ENCODE data around the gene PTPN2. TPM values are rescaled to one million over a fixed set of nuclear protein-coding genes. Genes with fewer than 3 reads are reported as not detected.
A peak's percentile ranks its signal among the peaks of the same experiment; 100 is the strongest.

The PTPN2 gene
- total RNA-seq, 1 experiment from 2014 or later: 52.8 TPM

GRCh38 chr18:12839057-12839525 is 44.9 kb downstream of the PTPN2 start:
- in situ Hi-C loops (cut with HindIII; ENCODE audit: low sequenced_read_pairs): no loop called here
- no peak for DNase-seq (ENCODE audit: low spot score)

- in situ Hi-C loops (cut with HindIII; ENCODE audit: low sequenced_read_pairs): no loop called here
- DNase-seq (ENCODE audit: low spot score): peak; percentile 21
Observed at GRCh38 chr18:12838178-12838634, 45.8 kb downstream of the PTPN2 start.

GRCh38 chr18:12837747-12838146 is 46.3 kb downstream of the PTPN2 start:
- in situ Hi-C loops (cut with HindIII; ENCODE audit: low sequenced_read_pairs): no loop called here
- DNase-seq (ENCODE audit: low spot score): no peak

GRCh38 chr18:12836551-12836950 is 47.5 kb downstream of the PTPN2 start:
- no peak for DNase-seq (ENCODE audit: low spot score)
- in situ Hi-C loops (cut with HindIII; ENCODE audit: low sequenced_read_pairs): no loop called here

GRCh38 chr18:12828116-12829051 is 55.7 kb downstream of the PTPN2 start:
- DNase-seq (ENCODE audit: low spot score): no peak
- in situ Hi-C loops (cut with HindIII; ENCODE audit: low sequenced_read_pairs): no loop called here

- no peak for DNase-seq (ENCODE audit: low spot score)
- in situ Hi-C loops (cut with HindIII; ENCODE audit: low sequenced_read_pairs): no loop called here
Observed at GRCh38 chr18:12827588-12827987, 56.4 kb downstream of the PTPN2 start.

GRCh38 chr18:12825230-12825629 is 58.8 kb downstream of the PTPN2 start:
- no peak for DNase-seq (ENCODE audit: low spot score)
- in situ Hi-C loops (cut with HindIII; ENCODE audit: low sequenced_read_pairs): no loop called here

GRCh38 chr18:12823892-12824291 is 60.1 kb downstream of the PTPN2 start:
- DNase-seq (ENCODE audit: low spot score): no peak
- in situ Hi-C loops (cut with HindIII; ENCODE audit: low sequenced_read_pairs): no loop called here

GRCh38 chr18:12821408-12821807 is 62.6 kb downstream of the PTPN2 start:
- in situ Hi-C loops (cut with HindIII; ENCODE audit: low sequenced_read_pairs): no loop called here
- no peak for DNase-seq (ENCODE audit: low spot score)

- no peak for DNase-seq (ENCODE audit: low spot score)
- in situ Hi-C loops (cut with HindIII; ENCODE audit: low sequenced_read_pairs): no loop called here
Observed at GRCh38 chr18:12820506-12820905, 63.5 kb downstream of the PTPN2 start.

- peak; percentile 30 for DNase-seq (ENCODE audit: low spot score)
- in situ Hi-C loops (cut with HindIII; ENCODE audit: low sequenced_read_pairs): no loop called here
Observed at GRCh38 chr18:12819841-12820240, 64.2 kb downstream of the PTPN2 start.

GRCh38 chr18:12819322-12819721 is 64.7 kb downstream of the PTPN2 start:
- in situ Hi-C loops (cut with HindIII; ENCODE audit: low sequenced_read_pairs): no loop called here
- DNase-seq (ENCODE audit: low spot score): no peak

GRCh38 chr18:12818243-12818642 is 65.8 kb downstream of the PTPN2 start:
- in situ Hi-C loops (cut with HindIII; ENCODE audit: low sequenced_read_pairs): no loop called here
- no peak for DNase-seq (ENCODE audit: low spot score)

- in situ Hi-C loops (cut with HindIII; ENCODE audit: low sequenced_read_pairs): no loop called here
- DNase-seq (ENCODE audit: low spot score): no peak
Observed at GRCh38 chr18:12816451-12816850, 67.6 kb downstream of the PTPN2 start.

- DNase-seq (ENCODE audit: low spot score): no peak
- in situ Hi-C loops (cut with HindIII; ENCODE audit: low sequenced_read_pairs): no loop called here
Observed at GRCh38 chr18:12811191-12811950, 72.7 kb downstream of the PTPN2 start.

GRCh38 chr18:12803069-12803936 is 80.7 kb downstream of the PTPN2 start:
- in situ Hi-C loops (cut with HindIII; ENCODE audit: low sequenced_read_pairs): no loop called here
- DNase-seq (ENCODE audit: low spot score): no peak

- in situ Hi-C loops (cut with HindIII; ENCODE audit: low sequenced_read_pairs): no loop called here
- no peak for DNase-seq (ENCODE audit: low spot score)
Observed at GRCh38 chr18:12802538-12802937, 81.5 kb downstream of the PTPN2 start.

GRCh38 chr18:12796448-12796847 is 87.6 kb downstream of the PTPN2 start:
- no peak for DNase-seq (ENCODE audit: low spot score)
- in situ Hi-C loops (cut with HindIII; ENCODE audit: low sequenced_read_pairs): no loop called here

- no peak for DNase-seq (ENCODE audit: low spot score)
Observed at GRCh38 chr18:12791610-12792009, 92.4 kb downstream of the PTPN2 start.

More at GRCh38 chr18:12791610-12792009, 92.4 kb downstream of the PTPN2 start:
- in situ Hi-C loops (cut with HindIII; ENCODE audit: low sequenced_read_pairs): no loop called here

Data from G401 (cell line).